Measurements from ENCODE around the gene RGPD3.
"Not testable (repeated sequence)": the region's sequence is repeated elsewhere in the genome, so short reads cannot be mapped to it uniquely, and the experiment has no call there.

RGPD3 gene

GRCh38 chr2:106479563-106479962 lies 11.3 kb upstream of the RGPD3 start:
- not testable (repeated sequence) for DNase-seq

- DNase-seq = not testable (repeated sequence)
These were observed 9.4 kb upstream of the RGPD3 start for GRCh38 chr2:106477647-106478046.

GRCh38 chr2:106470658-106471057 lies 2.4 kb upstream of the RGPD3 start:
- DNase-seq = not testable (repeated sequence)

GRCh38 chr2:106467516-106467915 lies 697 bp downstream of the RGPD3 start:
- not testable (repeated sequence) for DNase-seq

DNA sequence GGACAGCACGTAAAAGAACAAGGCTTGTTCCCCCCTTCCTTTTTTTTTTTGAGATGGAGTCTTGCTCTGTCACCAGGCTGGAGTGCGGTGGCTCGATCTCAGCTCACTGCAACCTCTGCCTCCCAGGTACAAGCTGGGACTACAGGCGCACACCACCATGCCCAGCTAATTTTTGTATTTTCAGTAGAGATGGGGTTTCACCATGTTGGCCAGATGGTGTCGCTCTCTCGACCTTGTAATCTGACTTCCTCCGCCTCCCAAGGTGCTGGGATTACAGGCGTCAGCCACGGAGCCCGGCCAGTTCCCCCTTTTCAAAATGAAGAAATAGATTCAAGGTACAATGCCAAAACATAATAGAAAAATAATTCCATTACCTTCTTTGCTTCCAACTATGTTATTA lies 6.3 kb downstream of the RGPD3 start:
- not testable (repeated sequence) for DNase-seq

GRCh38 chr2:106390680-106391079 lies 77.5 kb downstream of the RGPD3 start:
- not testable (repeated sequence) for DNase-seq

GRCh38 chr2:106388814-106389410 lies 79.3 kb downstream of the RGPD3 start:
- DNase-seq = not testable (repeated sequence)

- DNase-seq = not testable (repeated sequence)
These were observed 83.7 kb downstream of the RGPD3 start for GRCh38 chr2:106384548-106384947.

GRCh38 chr2:106381867-106382266 lies 86.3 kb downstream of the RGPD3 start:
- DNase-seq = not testable (repeated sequence)

DNA sequence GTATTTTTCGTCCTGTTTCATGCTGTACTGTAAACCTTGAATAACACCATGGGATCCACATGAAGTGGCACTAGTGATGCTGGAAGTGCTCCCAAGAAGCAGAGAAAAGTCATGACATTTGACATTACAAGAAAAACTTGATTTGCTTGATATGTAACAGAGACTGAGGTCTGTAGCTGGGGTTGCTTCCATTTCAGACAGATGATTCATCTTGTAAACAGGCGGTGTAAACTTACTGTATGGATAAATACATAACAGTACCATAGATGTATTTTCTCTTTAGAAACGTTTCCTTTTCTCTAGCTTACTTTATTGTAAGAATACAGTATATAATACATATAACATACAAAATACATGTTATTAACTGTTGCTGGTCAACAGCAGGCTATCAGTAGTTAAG lies 88.6 kb downstream of the RGPD3 start:
- not testable (repeated sequence) for DNase-seq

DNA sequence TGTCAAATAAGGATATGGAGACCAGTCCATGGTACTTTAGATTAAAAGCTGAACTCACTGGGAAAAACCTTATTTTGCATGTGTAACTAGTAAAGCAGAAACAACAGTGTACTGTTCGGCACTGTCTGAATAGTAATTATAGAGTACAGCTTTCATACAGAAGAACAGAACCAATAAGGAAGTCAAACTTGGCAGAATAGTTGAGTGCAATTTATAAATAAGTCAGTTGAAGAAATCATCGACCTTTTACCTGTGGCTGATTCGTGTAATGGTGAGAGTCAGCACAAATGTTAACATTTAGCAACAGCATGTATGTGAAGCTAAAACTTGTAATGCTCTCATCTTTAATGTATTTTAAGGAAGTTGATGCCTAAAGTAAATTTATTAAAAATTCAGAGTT lies 99.0 kb downstream of the RGPD3 start:
- not testable (repeated sequence) for DNase-seq

DNA sequence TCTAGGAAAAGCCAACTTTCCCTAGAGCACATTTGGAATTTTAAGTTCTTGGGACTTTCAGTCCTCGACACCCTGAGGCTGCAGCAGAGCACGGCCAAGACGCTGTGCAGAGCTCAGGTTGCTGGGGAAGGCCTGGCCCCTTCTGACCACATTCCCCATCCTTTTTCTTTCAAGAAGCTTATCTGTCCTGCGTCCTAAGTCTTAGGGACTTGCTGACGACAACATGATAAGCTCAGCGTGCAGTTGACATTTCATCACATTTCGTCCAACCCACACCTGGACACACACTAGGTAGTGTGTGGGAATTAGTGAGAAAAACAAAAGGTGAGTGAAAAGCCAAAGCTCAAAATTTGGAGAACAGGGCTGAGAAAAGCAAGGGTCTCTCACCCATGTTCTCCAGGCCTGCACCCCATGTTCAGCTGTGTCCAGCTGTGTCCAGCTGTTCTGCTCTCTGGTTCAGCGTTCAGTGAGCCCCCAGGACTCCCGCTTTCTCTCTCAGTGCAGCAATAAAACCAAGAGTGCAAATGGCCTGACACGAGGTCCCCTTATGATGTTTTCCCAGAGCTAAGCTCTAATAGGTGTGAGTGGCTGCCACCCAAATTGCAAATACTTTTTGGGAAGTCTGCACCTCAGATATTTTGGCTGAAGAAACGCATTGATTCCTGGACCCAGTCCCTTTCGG lies 101.9 kb downstream of the RGPD3 start:
- DNase-seq = no peak

DNA sequence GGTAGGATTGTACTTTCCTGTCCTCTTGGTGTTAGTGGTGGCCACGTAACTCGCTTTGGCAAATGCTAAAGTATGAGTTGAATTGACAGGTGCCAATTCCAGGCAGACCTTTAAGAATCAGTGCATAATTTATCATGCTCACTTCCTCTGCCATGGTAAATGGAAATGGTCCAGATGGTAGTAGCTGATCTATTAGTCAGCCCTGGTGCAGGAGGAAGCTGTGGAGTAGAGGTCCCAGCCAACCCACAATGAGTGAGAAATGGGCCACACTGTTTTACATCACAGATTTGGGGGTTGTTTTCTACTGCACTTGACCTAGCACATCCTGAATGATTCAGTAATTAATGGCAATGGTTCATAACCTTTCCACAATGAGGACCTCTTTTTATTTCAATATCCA lies 104.4 kb downstream of the RGPD3 start:
- DNase-seq = no peak

- no peak for DNase-seq
These were observed 105.4 kb downstream of the RGPD3 start for GRCh38 chr2:106362789-106363188.

GRCh38 chr2:106359512-106359911 lies 108.7 kb downstream of the RGPD3 start:
- DNase-seq = no peak

DNA sequence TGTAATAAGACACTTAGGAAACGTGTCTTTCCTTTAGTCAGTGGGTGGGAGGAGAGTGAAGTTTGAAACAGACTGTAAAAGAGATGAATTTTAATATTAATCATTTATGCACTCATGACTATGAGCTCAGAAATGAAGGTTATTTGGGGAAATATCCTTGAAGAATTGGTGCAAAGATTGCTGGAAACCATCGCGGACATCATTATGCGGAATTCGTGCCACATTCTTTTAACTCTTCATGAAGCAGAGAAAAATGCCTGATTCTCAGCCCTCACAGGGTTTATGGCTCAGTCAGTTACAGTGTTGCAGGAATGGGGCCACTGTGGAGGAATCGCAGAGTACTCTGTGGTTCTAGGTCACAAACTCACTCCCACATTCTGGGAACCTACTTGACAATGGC lies 109.7 kb downstream of the RGPD3 start:
- DNase-seq = no peak

GRCh38 chr2:106358081-106358480 lies 110.1 kb downstream of the RGPD3 start:
- no peak for DNase-seq

GRCh38 chr2:106356291-106356690 lies 111.9 kb downstream of the RGPD3 start:
- DNase-seq = no peak

DNA sequence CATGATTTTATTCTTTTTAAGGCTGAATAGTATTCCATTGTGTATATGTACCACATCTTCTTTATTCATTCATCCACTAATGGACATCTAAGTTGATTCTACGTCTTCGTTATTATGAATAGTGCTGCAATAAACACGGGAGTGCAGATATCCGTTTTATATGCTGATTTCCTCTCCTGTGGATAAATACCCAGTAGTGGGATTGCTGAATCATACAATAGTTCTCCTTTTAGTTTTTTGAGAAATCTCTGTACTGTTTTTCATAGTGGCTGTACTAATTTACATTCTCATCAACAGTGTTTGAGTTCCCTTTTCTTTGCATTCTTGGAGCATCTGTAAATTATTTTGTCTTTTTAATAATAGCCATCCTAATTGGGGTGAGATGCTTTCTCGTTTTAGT lies 114.5 kb downstream of the RGPD3 start:
- DNase-seq = no peak

DNA sequence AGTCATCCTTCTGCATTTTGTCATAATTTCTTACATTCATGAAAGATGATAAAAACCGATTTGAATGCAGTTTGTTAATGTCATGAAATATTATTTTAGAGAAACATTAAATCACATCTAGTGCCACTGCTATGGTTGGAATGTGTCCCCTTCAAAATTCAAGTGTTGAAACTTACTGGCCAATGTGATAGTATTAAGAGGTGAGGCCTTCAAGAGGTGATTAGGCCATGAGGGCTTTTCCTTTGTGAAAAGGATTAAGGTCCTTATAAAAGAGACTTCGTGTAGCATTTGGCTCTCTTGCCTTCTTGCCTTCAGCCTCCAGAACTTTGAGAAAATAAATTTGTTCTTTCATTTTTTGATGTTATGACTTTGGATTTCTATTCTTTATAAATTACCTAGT lies 117.2 kb downstream of the RGPD3 start:
- DNase-seq = no peak

DNA sequence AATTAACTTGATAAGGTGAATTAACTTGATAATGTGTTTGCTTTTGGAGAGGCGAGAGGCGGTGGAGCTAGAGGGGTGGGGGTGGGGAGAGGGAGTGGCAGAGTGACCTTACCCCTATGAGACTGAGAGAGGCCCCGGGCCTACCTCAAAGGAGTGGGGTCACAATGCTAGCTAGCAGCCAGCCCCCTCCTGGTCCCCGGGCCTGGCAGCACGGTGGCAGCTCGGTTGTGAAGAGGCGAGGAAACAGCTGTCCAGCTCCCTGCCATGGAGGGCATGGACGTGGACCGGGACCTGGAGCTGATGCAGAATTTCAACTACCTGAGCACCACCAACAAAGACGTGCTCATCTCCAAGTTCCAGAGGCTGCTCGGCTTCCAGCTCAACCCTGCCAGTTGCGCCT lies 123.9 kb downstream of the RGPD3 start:
- no peak for DNase-seq

DNA sequence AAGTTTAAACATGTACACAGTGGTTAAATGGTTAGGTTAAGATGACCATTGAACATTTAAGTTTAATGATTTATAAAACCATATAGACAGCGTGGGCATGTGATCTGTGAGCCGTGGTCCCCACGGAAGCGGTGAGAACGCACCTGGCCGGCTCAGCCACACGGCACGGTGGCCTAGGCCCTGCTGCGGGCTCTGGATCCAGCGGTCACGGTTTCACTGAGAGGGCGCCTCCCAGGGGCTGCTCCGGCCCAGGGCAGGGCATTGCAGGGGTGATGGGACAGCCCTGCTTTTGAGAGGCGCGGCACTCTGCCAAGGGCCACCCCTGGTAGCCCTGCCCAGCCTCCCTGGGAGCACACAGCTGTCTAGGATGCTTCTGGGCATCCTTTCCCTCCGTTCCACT lies 124.9 kb downstream of the RGPD3 start:
- no peak for DNase-seq

DNA sequence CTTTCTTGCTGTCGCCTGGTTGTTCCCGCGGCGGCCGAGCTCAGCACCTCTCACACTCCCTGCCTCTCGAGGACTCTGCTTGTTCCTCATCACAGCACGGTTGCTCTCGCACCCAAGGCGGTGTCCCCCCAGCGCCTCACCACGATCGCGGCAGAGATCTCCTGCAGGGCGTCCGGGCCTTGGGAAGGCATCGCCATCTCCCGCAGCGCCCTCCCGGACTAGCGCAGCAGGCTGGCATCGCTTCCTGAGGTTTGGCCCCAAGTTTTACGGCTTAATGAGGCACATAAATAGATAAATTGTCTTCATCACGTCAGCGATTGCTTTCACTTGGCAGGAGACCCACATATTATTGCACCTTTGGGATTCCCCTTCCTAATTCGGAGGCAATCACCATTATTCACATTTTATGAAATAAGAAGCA lies 125.4 kb downstream of the RGPD3 start:
- no peak for DNase-seq

- DNase-seq = no peak
These were observed 126.5 kb downstream of the RGPD3 start for GRCh38 chr2:106341666-106342065.

All from NCI-H1694 treated with DMSO at 0.1 percent for 48 hours (cell line).